H1 (cell line): ENCODE measurements around the gene ROR1. TPM values are rescaled to one million over a fixed set of nuclear protein-coding genes. Genes with fewer than 3 reads are reported as not detected.

ENCODE experiments used
- CTCF ChIA-PET: fragments of 300-600 bp; sonication (Branson Sonifier 250); formaldehyde crosslinking; loops from one replicate; lab custom pipeline; 2021; ENCODE audit not compliant: partially characterized antibody; lab: Charles Lee
- POLR2A ChIA-PET: fragments of 300-600 bp; sonication (Branson Sonifier 250); formaldehyde crosslinking; loops from one replicate; lab custom pipeline; 2021; ENCODE audit warnings: inconsistent platforms; ENCODE audit not compliant: partially characterized antibody; lab: Charles Lee
- DNase-seq, 2 experiments: peaks; one replicate each; pipeline versions ENCODE4 v3.0.0 to v3.0.0-alpha.2; 2010 to 2022; ENCODE audit warnings: low spot score in 2 of 2, low read depth in 1 of 2, mixed read lengths in 1 of 2
- FAIRE-seq: peaks from 2 replicates; lab custom pipeline; 2011; peaks lifted over from hg19 to GRCh38; lab: Jason Lieb, UNC
- H2AFZ ChIP-seq: 2 replicates; pipeline ENCODE4 v1.8.1; 2012; ENCODE audit warnings: low read length, inconsistent platforms
- H2AK5ac ChIP-seq: 2 replicates; pipeline ENCODE4 v1.6.1; 2013; ENCODE audit warnings: low read depth, low read length
- H2BK120ac ChIP-seq: replicated peaks from 2 replicates; pipeline ENCODE3; 2013; ENCODE audit warnings: low read depth, low read length, inconsistent platforms
- H2BK12ac ChIP-seq: 2 replicates; pipeline ENCODE4 v1.6.1; 2013; ENCODE audit warnings: low read depth, low read length
- H2BK15ac ChIP-seq: 2 replicates; pipeline ENCODE4 v1.6.1; 2013; ENCODE audit warnings: low read length
- H2BK20ac ChIP-seq: 2 replicates; pipeline ENCODE4 v1.6.1; 2013; ENCODE audit warnings: low read length
- H2BK5ac ChIP-seq: 2 replicates; pipeline ENCODE4 v1.6.1; 2013; ENCODE audit warnings: low read depth, low read length
- H3K14ac ChIP-seq: 2 replicates; pipeline ENCODE4 v1.6.1; 2013; ENCODE audit warnings: inconsistent platforms; ENCODE audit not compliant: insufficient read length
- H3K18ac ChIP-seq: 2 replicates; pipeline ENCODE4 v1.6.1; 2013; ENCODE audit warnings: low read length; ENCODE audit errors: extremely low read depth
- H3K23ac ChIP-seq: 2 replicates; pipeline ENCODE4 v1.6.1; 2013; ENCODE audit warnings: inconsistent platforms; ENCODE audit not compliant: insufficient read length
- H3K23me2 ChIP-seq: 2 replicates; pipeline ENCODE4 v1.6.1; 2013; ENCODE audit warnings: low read depth, low read length
- H3K27ac ChIP-seq: 2 replicates; pipeline ENCODE4 v1.6.1; 2011; ENCODE audit warnings: low read depth, low read length, inconsistent platforms
- H3K27me3 ChIP-seq, 4 experiments: replicated peaks in 1 of 4; 1 replicate in 1 of 4; 2 replicates in 3 of 4; pipeline versions ENCODE4 v1.6.1 to v1.8.1; 2011 to 2013; ENCODE audit warnings: low read length in 3 of 4, mild to moderate bottlenecking in 3 of 4, inconsistent platforms in 2 of 4, mixed read lengths in 2 of 4, moderate library complexity in 1 of 4; ENCODE audit not compliant: control insufficient read depth in 3 of 4, insufficient read depth in 3 of 4; ENCODE audit errors: extremely low read depth in 1 of 4
- H3K36me3 ChIP-seq, 4 experiments: 2 replicates each; pipeline versions ENCODE4 v1.6.1 to v1.8.1; 2011 to 2013; ENCODE audit warnings: mild to moderate bottlenecking in 4 of 4, low read length in 3 of 4, moderate library complexity in 2 of 4, control low read depth in 1 of 4, inconsistent platforms in 1 of 4; ENCODE audit not compliant: insufficient read depth in 4 of 4, control insufficient read depth in 2 of 4
- H3K4ac ChIP-seq: replicated peaks from 2 replicates; pipeline ENCODE3; 2013; ENCODE audit warnings: low read length, low read depth, mixed read lengths, inconsistent platforms; ENCODE audit not compliant: insufficient read length
- H3K4me1 ChIP-seq, 4 experiments: replicated peaks in 1 of 4; 1 replicate in 1 of 4; 2 replicates in 3 of 4; pipeline versions ENCODE4 v1.6.1 to v1.8.1; 2011 to 2013; ENCODE audit warnings: low read length in 3 of 4, inconsistent platforms in 2 of 4, mixed read lengths in 1 of 4; ENCODE audit not compliant: insufficient read depth in 4 of 4, control insufficient read depth in 3 of 4
- H3K4me2 ChIP-seq, 2 experiments: 2 replicates each; pipeline versions ENCODE4 v1.6.1 to v1.8.1; 2011 to 2013; ENCODE audit warnings: low read depth in 2 of 2, low read length in 2 of 2, control low read depth in 1 of 2, inconsistent platforms in 1 of 2, mild to moderate bottlenecking in 1 of 2; ENCODE audit not compliant: insufficient read depth in 1 of 2
- H3K4me3 ChIP-seq, 4 experiments: fragments of 200-600, 300-600 bp in 1 of 4; sonication (generic), shearing (Covaris generic), sonication (Bioruptor Twin) in 1 of 4; 2 replicates each; pipeline versions ENCODE4 v1.5.1 to v1.8.1; 2011 to 2016; ENCODE audit warnings: low read length in 4 of 4, low read depth in 3 of 4, control low read depth in 2 of 4, inconsistent platforms in 2 of 4, mild to moderate bottlenecking in 2 of 4, mixed read lengths in 1 of 4, moderate library complexity in 1 of 4; ENCODE audit not compliant: insufficient read depth in 2 of 4; ENCODE audit errors: extremely low read depth in 1 of 4
- H3K56ac ChIP-seq: replicated peaks from 2 replicates; pipeline ENCODE3; 2013; ENCODE audit warnings: low read depth, mild to moderate bottlenecking, mixed read lengths, low read length, inconsistent platforms; ENCODE audit not compliant: insufficient read length
- H3K79me1 ChIP-seq: 2 replicates; pipeline ENCODE4 v1.6.1; 2013; ENCODE audit warnings: low read depth, low read length, control low read depth
- H3K79me2 ChIP-seq, 2 experiments: 2 replicates each; pipeline versions ENCODE4 v1.6.1 to v1.8.1; 2012 to 2013; ENCODE audit warnings: low read length in 2 of 2, mild to moderate bottlenecking in 2 of 2, inconsistent platforms in 1 of 2; ENCODE audit not compliant: insufficient read depth in 2 of 2, control insufficient read depth in 1 of 2
- H3K9ac ChIP-seq, 4 experiments: replicated peaks in 1 of 4; 1 replicate in 1 of 4; 2 replicates in 3 of 4; pipeline versions ENCODE4 v1.6.1 to v1.8.1; 2011 to 2013; ENCODE audit warnings: low read depth in 3 of 4, low read length in 3 of 4, control low read depth in 2 of 4, mild to moderate bottlenecking in 2 of 4, moderate library complexity in 2 of 4, inconsistent platforms in 1 of 4; ENCODE audit errors: extremely low read depth in 1 of 4
- H3K9me3 ChIP-seq, 2 experiments: 2 replicates each; pipeline versions ENCODE4 v1.6.1 to v1.8.1; 2012 to 2013; ENCODE audit warnings: mild to moderate bottlenecking in 2 of 2, moderate library complexity in 2 of 2, control low read depth in 1 of 2, inconsistent platforms in 1 of 2, low read depth in 1 of 2, low read length in 1 of 2, mixed read lengths in 1 of 2; ENCODE audit not compliant: insufficient read depth in 2 of 2
- H4K20me1 ChIP-seq, 2 experiments: replicated peaks in 1 of 2; 2 replicates each; pipeline versions ENCODE3 to v1.8.1; 2011 to 2013; ENCODE audit warnings: inconsistent platforms in 2 of 2, low read length in 2 of 2, mild to moderate bottlenecking in 1 of 2; ENCODE audit not compliant: insufficient read depth in 2 of 2, control insufficient read depth in 1 of 2
- H4K5ac ChIP-seq: 2 replicates; pipeline ENCODE4 v1.6.1; 2013; ENCODE audit warnings: low read length, low read depth, mixed read lengths, inconsistent platforms; ENCODE audit not compliant: insufficient read length
- H4K8ac ChIP-seq: 2 replicates; pipeline ENCODE4 v1.8.0; 2013; ENCODE audit warnings: mild to moderate bottlenecking, moderate library complexity, low read length, inconsistent platforms; ENCODE audit not compliant: insufficient read depth; ENCODE audit errors: extremely low read depth
- H4K91ac ChIP-seq: replicated peaks from 2 replicates; pipeline ENCODE3; 2013; ENCODE audit warnings: low read length, mixed read lengths, inconsistent platforms; ENCODE audit not compliant: insufficient read length
- BRCA1 ChIP-seq: IDR thresholded peaks from 2 replicates; pipeline ENCODE4 v1.6.1; 2012; ENCODE audit warnings: low read depth, low read length, improper control_type of control experiment
- CHD2 ChIP-seq: IDR thresholded peaks from 2 replicates; pipeline ENCODE4 v1.6.1; 2012; ENCODE audit warnings: low read length, improper control_type of control experiment
- EZH2 ChIP-seq: fragments of 200-600 bp; sonication (generic); IDR thresholded peaks from 2 replicates; pipeline ENCODE4 v1.7.1; 2012; ENCODE audit warnings: low read depth, mild to moderate bottlenecking, moderate library complexity, low read length, inconsistent platforms; ENCODE audit not compliant: severe bottlenecking
- FOSL1 ChIP-seq: IDR thresholded peaks from 2 replicates; pipeline ENCODE4 v1.6.1; 2011; ENCODE audit warnings: mild to moderate bottlenecking, low read depth, low read length, moderate library complexity; ENCODE audit not compliant: insufficient read depth
- GTF2F1 ChIP-seq: IDR thresholded peaks from 2 replicates; pipeline ENCODE4 v1.6.1; 2012; ENCODE audit warnings: low read depth, low read length, improper control_type of control experiment, borderline replicate concordance
- POU5F1 ChIP-seq: IDR thresholded peaks from 2 replicates; pipeline ENCODE4 v1.6.1; 2011; ENCODE audit warnings: low read depth, mild to moderate bottlenecking, low read length, moderate library complexity
- RAD21 ChIP-seq, 2 experiments: IDR thresholded peaks in 1 of 2; conservative IDR thresholded peaks in 1 of 2; 2 replicates each; pipeline ENCODE4 v1.6.1; 2011; ENCODE audit warnings: low read depth in 2 of 2, low read length in 2 of 2, improper control_type of control experiment in 1 of 2, inconsistent platforms in 1 of 2, mild to moderate bottlenecking in 1 of 2, moderate library complexity in 1 of 2
- RFX5 ChIP-seq: IDR thresholded peaks from 2 replicates; pipeline ENCODE4 v1.6.1; 2011; ENCODE audit warnings: low read depth, low read length, improper control_type of control experiment, borderline replicate concordance
- SRF ChIP-seq: IDR thresholded peaks from 2 replicates; pipeline ENCODE4 v1.6.1; 2011; ENCODE audit warnings: mild to moderate bottlenecking, low read depth, low read length, moderate library complexity
- WGBS, 2 experiments: shearing (Covaris generic) in 1 of 2; methylation state at CpG; one replicate each; pipeline versions ENCODE4 v1.1.6 to v1.1.7; 2013 to 2015; ENCODE audit warnings: low lambda C conversion rate in 2 of 2, mixed read lengths in 2 of 2, inconsistent platforms in 1 of 2, low coverage in 1 of 2, missing lambda C conversion rate in 1 of 2; ENCODE audit not compliant: insufficient replicate concordance in 2 of 2, insufficient coverage in 1 of 2, insufficient read length in 1 of 2; ENCODE audit errors: extremely low coverage in 1 of 2, missing lambda C conversion rate in 1 of 2; 5-methylcytosine and 5-hydroxymethylcytosine counted together
- polyA plus RNA-seq, 7 experiments: library from polyadenylated mRNA; depleted of rRNA in 3 of 7; stranded (reverse) in 5 of 7; unstranded in 2 of 7; fragments of >200 nt in 5 of 7; fragments of 200-250 nt in 2 of 7; gene quantifications; 1 replicate in 5 of 7; 2 replicates in 1 of 7; 4 replicates in 1 of 7; pipeline versions ENCODE4 v1.2.1 to v1.2.3, GENCODE V29; 2011 to 2013; ENCODE audit warnings: missing spikeins in 2 of 7, mixed read lengths in 2 of 7
- total RNA-seq: library from RNA; stranded (reverse); fragmentation: NEBNext Ultra II Directional; extraction: Animal tissue kit (Norgen Biotek cat#: 25700); gene quantifications from 2 replicates; pipeline ENCODE4 v1.2.1, GENCODE V29; 2021

ROR1 gene
- total and polyA plus RNA-seq, 2 of the 8 experiments (the other 6 are each of a cell fraction or from before 2014, with no cell fraction given) = 33.6 to 73.6 TPM

DNA sequence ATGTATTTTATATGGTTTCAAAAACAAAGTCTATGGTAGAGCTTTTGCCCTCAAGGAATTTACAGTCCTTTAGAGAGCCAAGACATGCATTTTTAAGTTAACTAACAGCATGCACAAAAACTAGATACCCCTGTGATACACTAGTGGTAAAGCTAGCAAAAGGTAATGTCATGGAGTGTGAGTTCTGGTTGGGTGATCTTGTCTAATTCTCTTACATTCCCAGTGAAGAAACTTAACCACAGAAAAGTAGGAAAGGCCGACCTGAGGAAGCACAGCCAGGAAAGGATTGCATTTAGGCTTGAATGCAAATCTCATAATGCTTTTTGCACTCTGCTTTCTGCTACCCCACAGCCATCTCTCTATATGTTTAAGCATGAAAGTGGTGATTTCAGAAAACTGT, 202.2 kb downstream of the ROR1 start:
- FAIRE-seq = no peak
- CTCF ChIA-PET = interaction anchor here (0.7 to 1.6 kb wide), 8 partner anchors 8 to 827 kb away, joined by 3 to 6 read pairs (median 4); no protein-coding TSS in a partner anchor
- no peak for TF ChIP-seq POU5F1
- TF ChIP-seq SRF = no peak
- no peak for TF ChIP-seq RAD21 (IDR thresholded peaks at IDR 0.05 in 1 of 2, conservative IDR thresholded peaks at IDR 0.05 in 1 of 2; ENCODE audit: low read depth in 2 of 2, low read length in 2 of 2)
- no peak for TF ChIP-seq BRCA1
- TF ChIP-seq CHD2 = no peak
- no peak for TF ChIP-seq FOSL1
- no peak for TF ChIP-seq EZH2
- no peak for TF ChIP-seq GTF2F1
- no peak for TF ChIP-seq RFX5

More for the DNA sequence above, 202.2 kb downstream of the ROR1 start:
- no peak overlapping the region for H3K18ac ChIP-seq
- H4K91ac ChIP-seq = no peak overlapping the region
- no peaks in the 10 kb centered on the region for H3K23me2 ChIP-seq
- no peaks in the 10 kb centered on the region for H3K27me3 ChIP-seq
- no peak overlapping the region for H3K9ac ChIP-seq
- no peak overlapping the region for H3K4ac ChIP-seq
- H4K5ac ChIP-seq = no peak overlapping the region
- no peak overlapping the region for H3K23ac ChIP-seq
- H2BK20ac ChIP-seq = no peak overlapping the region
- H3K79me2 ChIP-seq = peaks cover 0 to 97% of the 10 kb centered on the region in 2 experiments; a peak in 2 of 4 replicates
- peaks cover 0 to 5% (median 1%) of the 10 kb centered on the region in 4 experiments; a peak in 2 of 7 replicates for H3K4me1 ChIP-seq
- H3K9me3 ChIP-seq = no peaks in the 10 kb centered on the region
- H2BK15ac ChIP-seq = no peak overlapping the region
- no peak overlapping the region for H3K27ac ChIP-seq
- no peak overlapping the region for H2BK5ac ChIP-seq
- peaks cover under 1 to 6% of the 10 kb centered on the region in 2 experiments for H4K20me1 ChIP-seq
- H3K36me3 ChIP-seq = no peaks in the 10 kb centered on the region
- no peak overlapping the region for H3K14ac ChIP-seq
- peaks cover 11% of the 10 kb centered on the region; the same call in 1 of the 2 replicates for H3K79me1 ChIP-seq
- H3K56ac ChIP-seq = no peak overlapping the region
- no peak overlapping the region for H3K4me3 ChIP-seq
- H2AK5ac ChIP-seq = no peak overlapping the region
- DNase-seq = no peak
- POLR2A ChIA-PET = interaction anchor here (1.2 kb wide), 1 partner anchor 9 kb away, joined by 3 read pairs; no protein-coding TSS in a partner anchor
- no peak overlapping the region for H2AFZ ChIP-seq
- 94% methylated on average over 1 of the region's 1 CpG; no CpG with 5 or more reads in 1 of the 2 experiments for WGBS, 2 experiments
- no peak overlapping the region for H2BK120ac ChIP-seq
- H4K8ac ChIP-seq = no peak overlapping the region
- H3K4me2 ChIP-seq = no peak overlapping the region
- no peak overlapping the region for H2BK12ac ChIP-seq
